Suppressor macrophage treated with lipopolysaccharide for 4 hours (primary cell): Measurements from ENCODE around the gene GALNT18.

Experiments used
- DNase-seq: peaks from one replicate; pipeline ENCODE4 v3.0.0-alpha.2; 2020

GALNT18 gene

DNA sequence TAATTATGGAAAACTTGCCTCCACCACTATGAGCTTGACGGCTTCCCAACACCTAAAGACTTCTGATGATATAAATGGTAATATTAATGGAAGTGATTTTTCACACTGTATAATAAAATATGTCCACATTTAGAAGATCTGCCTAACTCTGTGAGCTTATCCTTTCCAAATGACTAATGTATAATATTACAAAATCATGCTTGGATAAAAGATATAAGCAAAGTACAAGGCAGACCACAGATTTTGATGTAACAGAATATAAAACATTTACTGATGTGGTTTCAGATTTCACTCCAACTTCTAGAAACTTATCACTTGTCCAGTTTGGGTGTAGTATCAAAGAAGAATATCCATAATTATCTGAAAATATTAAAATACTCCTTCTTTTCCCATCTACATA is 36.9 kb downstream of the GALNT18 start:
- DNase-seq, result no peak

GRCh38 chr11:11584530-11584810 is 37.3 kb downstream of the GALNT18 start:
- DNase-seq, result no peak

GRCh38 chr11:11583801-11584529 is 37.8 kb downstream of the GALNT18 start:
- DNase-seq, result no peak

DNA sequence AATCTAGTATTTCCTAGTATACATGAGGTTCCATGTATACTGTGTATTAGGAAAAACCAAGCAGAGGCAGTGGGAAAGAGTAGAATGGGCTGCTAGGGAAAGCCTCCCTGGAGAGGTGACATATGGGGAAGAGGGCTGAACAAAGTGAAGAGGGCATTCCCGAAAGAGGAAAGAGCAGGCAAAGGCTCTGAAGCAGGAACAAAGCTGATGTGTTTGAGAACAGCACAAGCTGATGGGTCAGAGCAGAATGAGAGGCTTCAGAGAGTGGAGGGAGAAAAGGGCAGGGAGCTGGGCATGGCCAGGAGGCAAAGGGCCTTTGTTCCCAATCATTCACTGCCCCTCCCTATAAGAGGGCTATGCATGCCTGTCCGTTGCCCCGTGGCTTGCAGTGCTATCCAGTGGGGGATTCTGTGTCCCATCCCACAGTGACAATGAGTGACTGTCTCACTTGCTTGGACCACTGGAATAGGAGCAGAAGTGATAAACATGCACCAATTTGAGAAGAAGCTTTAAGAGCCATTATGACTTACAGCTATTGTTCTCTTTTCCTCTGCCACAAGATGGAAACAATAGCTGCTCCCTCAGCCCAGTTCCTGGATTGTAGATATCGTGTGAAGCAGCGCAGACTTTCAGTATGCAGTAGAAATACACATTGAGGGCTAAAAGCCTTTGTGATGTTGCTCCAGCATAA is 39.6 kb downstream of the GALNT18 start:
- DNase-seq, result no peak

DNA sequence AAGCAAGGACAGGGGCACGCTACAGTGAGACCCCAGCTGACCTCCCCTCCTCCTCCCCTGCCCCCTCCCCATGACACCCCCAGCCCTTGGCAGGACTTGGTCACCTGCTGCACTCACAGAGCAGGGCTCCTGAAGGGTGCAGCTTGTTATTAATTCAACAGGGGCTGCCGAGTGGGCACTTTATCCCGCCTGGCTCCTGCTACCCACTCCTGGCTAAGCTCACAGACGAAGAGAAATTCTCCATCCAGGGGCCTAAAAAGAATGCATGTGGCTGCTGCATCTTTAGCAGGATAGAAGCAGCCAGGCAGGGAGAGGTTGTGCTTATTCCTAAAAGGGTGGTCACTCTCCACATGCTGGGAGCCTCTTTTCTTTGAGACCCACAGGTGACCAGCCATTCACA is 40.3 kb downstream of the GALNT18 start:
- DNase-seq, result no peak

- DNase-seq, result no peak
These were observed 40.9 kb downstream of the GALNT18 start for GRCh38 chr11:11580841-11581411.

GRCh38 chr11:11580012-11580411 is 41.8 kb downstream of the GALNT18 start:
- DNase-seq, result no peak

DNA sequence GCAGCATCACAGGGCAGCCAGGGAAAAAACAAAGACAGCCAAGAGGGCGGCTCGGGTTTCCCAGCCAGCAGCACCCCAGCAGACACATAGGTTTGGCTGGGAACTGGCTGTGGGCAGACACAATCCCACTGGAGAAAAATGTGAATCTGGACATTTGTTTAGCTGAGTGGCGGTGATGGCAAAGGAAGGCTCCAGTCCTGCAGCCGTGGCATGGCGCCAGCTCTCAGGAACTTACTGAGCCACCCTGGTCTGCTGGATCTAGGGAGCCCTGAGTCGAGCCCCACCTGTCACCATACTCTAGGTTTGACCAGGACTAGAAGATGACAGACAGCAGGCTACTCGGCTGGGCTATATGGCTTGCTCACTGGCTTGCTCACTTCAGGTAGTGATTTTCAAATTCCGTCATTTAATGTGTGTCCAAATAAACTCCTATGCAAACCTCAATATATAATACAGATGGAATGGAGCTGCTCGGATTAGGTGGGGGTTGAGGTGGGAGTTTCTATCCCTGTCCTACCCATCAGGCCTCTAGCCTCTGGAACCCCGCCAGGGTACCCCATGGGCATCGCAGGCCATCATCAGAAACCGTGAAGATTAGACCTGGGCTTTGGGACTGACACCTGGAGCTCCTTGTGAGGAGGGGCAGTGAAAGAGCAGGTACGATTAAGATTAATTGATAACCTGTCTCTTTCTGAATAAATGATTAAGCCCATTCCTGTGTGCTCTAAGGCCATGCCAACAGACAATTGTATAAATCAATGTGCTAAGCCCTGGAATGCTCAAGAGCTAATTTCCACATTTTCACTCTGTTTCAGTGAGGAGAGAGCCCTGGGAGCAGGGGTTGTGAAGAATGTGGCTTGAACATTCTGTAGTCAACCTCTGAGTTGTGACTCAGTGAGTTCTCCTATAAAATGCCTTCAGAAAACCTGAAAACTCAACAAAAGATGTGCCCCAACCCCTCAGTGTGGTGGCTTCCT is 42.5 kb downstream of the GALNT18 start:
- no peak for DNase-seq

GRCh38 chr11:11577932-11578911 is 43.6 kb downstream of the GALNT18 start:
- DNase-seq, result no peak

DNA sequence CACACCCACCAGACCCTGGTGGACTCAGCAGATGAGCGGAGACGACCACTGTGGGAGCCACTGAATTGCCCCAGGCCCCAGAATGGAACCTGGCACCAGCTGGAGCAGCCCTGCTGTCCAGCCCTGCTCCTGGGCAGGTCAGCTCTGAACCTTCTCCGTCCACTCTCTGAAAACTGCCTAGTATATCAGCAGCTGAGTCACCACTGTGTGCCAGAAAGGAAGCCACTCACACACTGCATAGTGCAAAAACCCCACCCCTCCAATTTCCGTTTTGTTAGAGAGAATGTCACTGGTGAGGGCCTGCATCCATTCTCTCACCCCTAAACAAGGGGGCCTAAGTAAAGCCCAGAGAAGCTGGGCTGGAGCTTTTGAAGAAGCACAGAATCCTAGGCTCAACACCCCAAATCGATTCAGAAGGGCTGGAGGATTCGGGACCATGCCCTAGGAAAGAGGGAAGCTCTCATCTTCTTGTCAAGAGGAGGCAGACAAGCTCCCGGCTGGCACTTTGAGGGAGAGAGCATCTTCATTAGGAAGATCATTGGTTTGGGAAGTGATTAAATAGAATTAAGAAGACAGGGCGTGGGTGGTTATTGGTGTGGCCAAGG is 44.5 kb downstream of the GALNT18 start:
- no peak for DNase-seq

GRCh38 chr11:11574373-11575287 is 47.2 kb downstream of the GALNT18 start:
- DNase-seq, result no peak

DNA sequence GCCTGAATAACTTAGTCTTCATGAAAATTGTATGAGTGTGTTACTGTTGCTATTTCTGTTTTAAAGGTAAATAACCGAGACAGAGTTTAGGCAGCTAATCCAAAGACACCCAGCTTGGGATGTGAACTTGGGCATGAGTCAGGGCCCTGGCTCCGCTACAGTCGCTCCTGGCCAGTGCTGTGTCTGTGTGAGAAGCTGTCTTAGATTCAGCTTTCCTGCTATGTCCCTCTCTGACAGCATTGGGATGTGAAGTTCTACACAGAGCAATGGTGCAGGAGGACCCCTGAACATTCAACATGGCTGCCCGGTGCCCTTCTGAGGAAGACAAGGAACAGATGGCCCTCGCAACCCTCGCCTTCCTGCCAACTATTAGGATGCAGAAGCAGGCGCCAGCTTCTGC is 49.4 kb downstream of the GALNT18 start:
- no peak for DNase-seq

DNA sequence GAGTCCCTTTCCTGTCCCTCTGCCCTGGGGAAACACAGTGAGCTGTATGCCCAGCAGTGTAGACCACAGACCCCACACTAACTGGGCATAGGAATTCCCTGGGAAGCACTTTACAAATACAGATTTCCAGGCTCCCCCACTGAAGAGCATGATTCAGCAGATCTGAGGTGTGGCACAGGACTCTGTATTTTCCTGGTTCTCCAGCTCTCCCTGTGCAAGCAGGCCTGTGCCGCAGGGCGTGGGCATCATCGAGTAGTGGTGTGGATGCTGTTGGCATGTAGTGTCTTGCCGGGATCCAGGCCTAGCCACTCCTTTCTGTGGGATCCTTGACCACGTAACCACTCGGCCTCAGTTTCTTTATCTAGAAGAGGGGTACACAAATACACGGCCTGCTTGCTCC is 49.9 kb downstream of the GALNT18 start:
- DNase-seq, result no peak

DNA sequence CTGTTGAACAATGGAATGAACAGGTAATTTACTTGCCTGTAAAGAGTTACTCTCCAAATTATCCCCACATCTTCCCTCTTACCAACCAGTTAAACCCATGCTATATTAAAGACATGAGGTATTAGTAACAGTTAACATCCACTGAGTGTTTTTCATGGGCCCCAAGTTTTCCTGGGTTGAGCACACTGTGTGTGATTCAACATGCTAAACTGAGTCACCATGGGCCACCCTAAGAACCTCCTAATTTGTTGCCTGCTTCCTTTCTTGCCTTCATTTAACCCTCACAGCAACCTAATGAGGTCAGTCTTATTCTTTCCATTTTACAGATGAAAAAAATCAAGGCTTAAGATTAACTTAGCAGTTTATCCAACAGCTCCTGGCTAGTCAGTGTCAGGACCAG is 51.0 kb downstream of the GALNT18 start:
- DNase-seq, result no peak

DNA sequence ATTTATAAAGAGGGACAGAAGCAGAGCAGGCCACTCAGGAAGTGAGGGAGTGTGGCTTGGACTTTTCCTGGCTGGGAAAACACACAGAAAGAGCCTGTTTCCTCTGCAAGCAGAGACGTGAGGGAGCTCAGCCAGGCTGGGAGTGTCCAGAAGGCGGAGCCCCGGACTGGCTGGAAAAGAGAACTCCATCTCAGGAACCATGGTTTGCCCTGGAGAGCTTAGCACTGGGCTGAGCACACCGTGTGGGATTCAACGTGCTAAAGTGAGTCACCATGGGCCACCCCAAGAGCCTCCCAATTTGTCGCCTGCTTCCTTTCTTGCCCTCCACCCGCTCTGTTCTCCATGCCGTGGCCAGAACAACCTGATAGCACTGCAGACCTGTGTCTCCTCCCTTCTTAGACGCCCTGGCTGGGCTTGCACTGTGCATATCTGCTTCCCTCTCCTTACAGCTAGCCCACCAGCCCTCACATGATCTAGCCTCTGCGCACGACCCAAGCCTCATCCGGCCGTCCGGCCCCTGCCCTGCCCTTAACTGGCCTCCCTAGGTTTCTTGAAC is 51.8 kb downstream of the GALNT18 start:
- DNase-seq, result peak; percentile 15

- DNase-seq, result peak; percentile 6
These were observed 53.1 kb downstream of the GALNT18 start for GRCh38 chr11:11568651-11569229.

- no peak for DNase-seq
These were observed 53.7 kb downstream of the GALNT18 start for GRCh38 chr11:11567936-11568650.

DNA sequence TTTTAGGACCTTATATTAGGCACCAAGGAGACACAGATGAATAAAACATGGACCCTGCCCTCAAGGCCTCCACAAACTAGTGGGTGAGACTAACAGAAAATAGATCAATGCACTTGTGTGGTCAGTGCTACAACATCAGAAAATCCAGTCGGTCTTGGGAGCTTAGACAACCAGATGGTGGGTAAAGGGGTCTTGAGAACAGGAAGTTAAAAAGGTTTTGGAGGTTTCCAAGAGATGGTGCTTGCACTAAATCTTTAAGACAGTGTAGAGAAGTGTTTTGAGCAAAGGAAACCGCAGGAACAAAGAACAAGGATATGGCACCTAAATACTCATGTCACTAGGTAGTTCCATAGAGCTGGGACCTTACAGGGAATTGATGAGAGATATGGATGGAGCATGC is 56.2 kb downstream of the GALNT18 start:
- DNase-seq, result no peak
